ENCODE results near the gene DHX9. TPM values are rescaled to one million over a fixed set of nuclear protein-coding genes. Genes with fewer than 3 reads are reported as not detected.

Gene DHX9
- total and polyA plus RNA-seq, 9 of the 15 experiments (the other 6 are each of a cell fraction or from before 2014, with no cell fraction given), result 100 to 409 (median 294) TPM

DNA sequence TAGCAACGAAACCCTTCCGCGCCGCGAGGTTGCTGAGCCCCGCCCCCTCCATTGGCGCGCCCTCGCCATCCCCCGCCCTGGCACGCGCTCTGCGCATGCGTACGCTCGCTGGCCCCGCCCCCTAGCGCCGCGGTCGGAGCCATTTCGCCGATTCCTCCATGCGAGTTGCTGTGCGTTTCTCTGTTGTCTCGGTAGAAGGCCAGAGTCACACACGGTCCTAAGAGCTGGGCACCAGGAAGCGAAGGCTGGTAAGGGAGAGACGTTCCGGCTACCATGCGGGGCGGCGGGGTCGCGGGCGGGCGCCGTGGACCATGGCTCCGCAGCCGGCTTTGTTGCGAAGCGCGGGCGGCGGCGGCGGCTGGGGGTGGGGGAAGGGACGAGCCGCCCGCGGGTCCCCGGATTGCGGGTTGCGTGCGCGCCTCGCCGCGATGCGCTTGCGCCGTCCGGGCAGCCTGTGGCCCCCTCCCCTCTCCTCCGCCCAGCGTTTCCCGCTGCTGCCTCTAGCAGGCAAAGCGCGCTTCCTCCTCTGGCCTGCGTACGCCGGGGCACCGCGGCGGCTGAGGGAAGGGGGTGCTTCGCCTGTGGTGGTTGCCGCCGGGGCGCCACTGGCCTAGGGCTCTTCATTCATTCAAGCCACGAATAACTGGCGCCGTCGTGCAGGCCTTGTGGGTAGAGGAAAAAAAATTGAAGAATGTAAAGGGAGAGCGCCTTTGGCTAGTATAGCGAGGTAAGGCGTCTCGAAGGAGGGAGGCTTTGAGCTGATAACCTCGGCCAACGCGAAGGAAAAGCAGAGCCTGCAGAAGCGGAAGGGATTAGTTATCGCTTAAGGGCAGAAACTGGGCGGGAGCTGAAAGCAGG is at the start of gene DHX9 (continued):
- TF ChIP-seq, protein P1, sequence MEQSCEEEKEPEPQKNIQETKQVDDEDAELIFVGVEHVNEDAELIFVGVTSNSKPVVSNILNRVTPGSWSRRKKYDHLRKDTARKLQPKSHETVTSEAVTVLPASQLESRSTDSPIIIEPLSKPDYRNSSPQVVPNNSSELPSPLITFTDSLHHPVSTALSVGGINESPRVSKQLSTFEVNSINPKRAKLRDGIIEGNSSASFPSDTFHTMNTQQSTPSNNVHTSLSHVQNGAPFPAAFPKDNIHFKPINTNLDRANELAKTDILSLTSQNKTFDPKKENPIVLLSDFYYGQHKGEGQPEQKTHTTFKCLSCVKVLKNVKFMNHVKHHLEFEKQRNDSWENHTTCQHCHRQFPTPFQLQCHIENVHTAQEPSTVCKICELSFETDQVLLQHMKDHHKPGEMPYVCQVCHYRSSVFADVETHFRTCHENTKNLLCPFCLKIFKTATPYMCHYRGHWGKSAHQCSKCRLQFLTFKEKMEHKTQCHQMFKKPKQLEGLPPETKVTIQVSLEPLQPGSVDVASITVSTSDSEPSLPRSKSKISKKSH (CRISPR knock-in tag; IDR thresholded peaks at IDR 0.05), result no peak
- no peak; the same call in 1 of the 2 replicates for TF ChIP-seq ZBED1 (IDR thresholded peaks at IDR 0.05)
- TF ChIP-seq, protein P2, sequence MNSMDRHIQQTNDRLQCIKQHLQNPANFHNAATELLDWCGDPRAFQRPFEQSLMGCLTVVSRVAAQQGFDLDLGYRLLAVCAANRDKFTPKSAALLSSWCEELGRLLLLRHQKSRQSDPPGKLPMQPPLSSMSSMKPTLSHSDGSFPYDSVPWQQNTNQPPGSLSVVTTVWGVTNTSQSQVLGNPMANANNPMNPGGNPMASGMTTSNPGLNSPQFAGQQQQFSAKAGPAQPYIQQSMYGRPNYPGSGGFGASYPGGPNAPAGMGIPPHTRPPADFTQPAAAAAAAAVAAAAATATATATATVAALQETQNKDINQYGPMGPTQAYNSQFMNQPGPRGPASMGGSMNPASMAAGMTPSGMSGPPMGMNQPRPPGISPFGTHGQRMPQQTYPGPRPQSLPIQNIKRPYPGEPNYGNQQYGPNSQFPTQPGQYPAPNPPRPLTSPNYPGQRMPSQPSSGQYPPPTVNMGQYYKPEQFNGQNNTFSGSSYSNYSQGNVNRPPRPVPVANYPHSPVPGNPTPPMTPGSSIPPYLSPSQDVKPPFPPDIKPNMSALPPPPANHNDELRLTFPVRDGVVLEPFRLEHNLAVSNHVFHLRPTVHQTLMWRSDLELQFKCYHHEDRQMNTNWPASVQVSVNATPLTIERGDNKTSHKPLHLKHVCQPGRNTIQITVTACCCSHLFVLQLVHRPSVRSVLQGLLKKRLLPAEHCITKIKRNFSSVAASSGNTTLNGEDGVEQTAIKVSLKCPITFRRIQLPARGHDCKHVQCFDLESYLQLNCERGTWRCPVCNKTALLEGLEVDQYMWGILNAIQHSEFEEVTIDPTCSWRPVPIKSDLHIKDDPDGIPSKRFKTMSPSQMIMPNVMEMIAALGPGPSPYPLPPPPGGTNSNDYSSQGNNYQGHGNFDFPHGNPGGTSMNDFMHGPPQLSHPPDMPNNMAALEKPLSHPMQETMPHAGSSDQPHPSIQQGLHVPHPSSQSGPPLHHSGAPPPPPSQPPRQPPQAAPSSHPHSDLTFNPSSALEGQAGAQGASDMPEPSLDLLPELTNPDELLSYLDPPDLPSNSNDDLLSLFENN (IDR thresholded peaks at IDR 0.05; ENCODE audit: low read depth in 2 of 2, low read length in 2 of 2), result peak in 1 of 2 experiments; percentile 79; a peak in 2 of 4 replicates
- TF ChIP-seq NR3C1 (CRISPR knock-in tag; IDR thresholded peaks at IDR 0.05), result no peak
- TF ChIP-seq CREBBP (IDR thresholded peaks at IDR 0.05; ENCODE audit: low read depth, low read length), result no peak
- TF ChIP-seq HDAC1 (IDR thresholded peaks at IDR 0.05), result peak in 1 of 2 experiments; percentile 98; a peak in 2 of 4 replicates
- TF ChIP-seq, protein P3, sequence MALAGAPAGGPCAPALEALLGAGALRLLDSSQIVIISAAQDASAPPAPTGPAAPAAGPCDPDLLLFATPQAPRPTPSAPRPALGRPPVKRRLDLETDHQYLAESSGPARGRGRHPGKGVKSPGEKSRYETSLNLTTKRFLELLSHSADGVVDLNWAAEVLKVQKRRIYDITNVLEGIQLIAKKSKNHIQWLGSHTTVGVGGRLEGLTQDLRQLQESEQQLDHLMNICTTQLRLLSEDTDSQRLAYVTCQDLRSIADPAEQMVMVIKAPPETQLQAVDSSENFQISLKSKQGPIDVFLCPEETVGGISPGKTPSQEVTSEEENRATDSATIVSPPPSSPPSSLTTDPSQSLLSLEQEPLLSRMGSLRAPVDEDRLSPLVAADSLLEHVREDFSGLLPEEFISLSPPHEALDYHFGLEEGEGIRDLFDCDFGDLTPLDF (CRISPR knock-in tag; IDR thresholded peaks at IDR 0.05), result peak; percentile 95
- TF ChIP-seq PCBP1 (IDR thresholded peaks at IDR 0.05; ENCODE audit: low read depth, low read length, poor library complexity, severe bottlenecking), result peak; percentile 93
- peak; percentile 20; the same call in 1 of the 2 replicates for TF ChIP-seq JUN (IDR thresholded peaks at IDR 0.05; ENCODE audit: borderline replicate concordance, low read depth, low read length)
- TF ChIP-seq JUN (CRISPR knock-in tag; IDR thresholded peaks at IDR 0.05; ENCODE audit: borderline replicate concordance), result peak; percentile 83; the same call in 1 of the 2 replicates
- no peak for TF ChIP-seq CBFB (CRISPR knock-in tag; IDR thresholded peaks at IDR 0.05)
- no peak for TF ChIP-seq RBM25 (IDR thresholded peaks at IDR 0.05; ENCODE audit: low read depth, low read length, severe bottlenecking)
- TF ChIP-seq, protein P4, sequence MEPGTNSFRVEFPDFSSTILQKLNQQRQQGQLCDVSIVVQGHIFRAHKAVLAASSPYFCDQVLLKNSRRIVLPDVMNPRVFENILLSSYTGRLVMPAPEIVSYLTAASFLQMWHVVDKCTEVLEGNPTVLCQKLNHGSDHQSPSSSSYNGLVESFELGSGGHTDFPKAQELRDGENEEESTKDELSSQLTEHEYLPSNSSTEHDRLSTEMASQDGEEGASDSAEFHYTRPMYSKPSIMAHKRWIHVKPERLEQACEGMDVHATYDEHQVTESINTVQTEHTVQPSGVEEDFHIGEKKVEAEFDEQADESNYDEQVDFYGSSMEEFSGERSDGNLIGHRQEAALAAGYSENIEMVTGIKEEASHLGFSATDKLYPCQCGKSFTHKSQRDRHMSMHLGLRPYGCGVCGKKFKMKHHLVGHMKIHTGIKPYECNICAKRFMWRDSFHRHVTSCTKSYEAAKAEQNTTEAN (CRISPR knock-in tag; IDR thresholded peaks at IDR 0.05), result no peak
- peak; percentile 94 for TF ChIP-seq ETV1 (tag; conservative IDR thresholded peaks at IDR 0.05; ENCODE audit: low read depth)
- no peak for TF ChIP-seq ZC3H11A (IDR thresholded peaks at IDR 0.05; ENCODE audit: low read depth, low read length)
- TF ChIP-seq ZNF175 (CRISPR knock-in tag; IDR thresholded peaks at IDR 0.05; ENCODE audit: low read depth), result no peak
- TF ChIP-seq RFX7 (CRISPR knock-in tag; IDR thresholded peaks at IDR 0.05), result no peak
- TF ChIP-seq SMAD4 (CRISPR knock-in tag; conservative IDR thresholded peaks at IDR 0.05), result peak; percentile 64; the same call in 1 of the 2 replicates
- no peak for TF ChIP-seq ZNF668 (CRISPR knock-in tag; IDR thresholded peaks at IDR 0.05)
- TF ChIP-seq ZNF584 (CRISPR knock-in tag; IDR thresholded peaks at IDR 0.05; ENCODE audit: low read depth), result no peak

Data from K562 (cell line).